ENCODE measurements around the gene HMOX2. TPM values are rescaled to one million over a fixed set of nuclear protein-coding genes. Genes with fewer than 3 reads are reported as not detected.
A peak's percentile ranks its signal among the peaks of the same experiment; 100 is the strongest.

Gene HMOX2
- total RNA-seq, 1 experiment from 2014 or later: 36.7 TPM

DNA sequence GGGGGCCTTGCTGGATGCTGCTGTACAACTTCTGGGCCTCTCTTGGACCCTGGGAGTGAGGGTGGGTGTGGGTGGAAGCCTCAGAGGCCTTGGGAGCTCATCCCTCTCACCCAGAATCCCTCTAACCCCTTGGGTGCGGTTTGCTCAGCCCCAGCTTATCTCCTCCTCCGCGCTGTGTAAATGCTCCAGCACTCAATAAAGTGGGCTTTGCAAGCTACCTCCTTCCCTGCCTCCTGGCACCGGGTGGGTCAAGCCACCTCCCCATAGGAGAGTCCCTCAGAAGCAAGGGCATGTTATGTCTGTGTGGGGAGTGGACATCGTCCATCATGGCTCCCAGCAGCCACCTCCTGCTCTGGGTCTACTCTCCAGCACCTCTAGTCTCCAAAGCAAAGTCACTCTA, 33.9 kb downstream of the HMOX2 start:
- TF ChIP-seq, protein P1, sequence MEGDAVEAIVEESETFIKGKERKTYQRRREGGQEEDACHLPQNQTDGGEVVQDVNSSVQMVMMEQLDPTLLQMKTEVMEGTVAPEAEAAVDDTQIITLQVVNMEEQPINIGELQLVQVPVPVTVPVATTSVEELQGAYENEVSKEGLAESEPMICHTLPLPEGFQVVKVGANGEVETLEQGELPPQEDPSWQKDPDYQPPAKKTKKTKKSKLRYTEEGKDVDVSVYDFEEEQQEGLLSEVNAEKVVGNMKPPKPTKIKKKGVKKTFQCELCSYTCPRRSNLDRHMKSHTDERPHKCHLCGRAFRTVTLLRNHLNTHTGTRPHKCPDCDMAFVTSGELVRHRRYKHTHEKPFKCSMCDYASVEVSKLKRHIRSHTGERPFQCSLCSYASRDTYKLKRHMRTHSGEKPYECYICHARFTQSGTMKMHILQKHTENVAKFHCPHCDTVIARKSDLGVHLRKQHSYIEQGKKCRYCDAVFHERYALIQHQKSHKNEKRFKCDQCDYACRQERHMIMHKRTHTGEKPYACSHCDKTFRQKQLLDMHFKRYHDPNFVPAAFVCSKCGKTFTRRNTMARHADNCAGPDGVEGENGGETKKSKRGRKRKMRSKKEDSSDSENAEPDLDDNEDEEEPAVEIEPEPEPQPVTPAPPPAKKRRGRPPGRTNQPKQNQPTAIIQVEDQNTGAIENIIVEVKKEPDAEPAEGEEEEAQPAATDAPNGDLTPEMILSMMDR (IDR thresholded peaks at IDR 0.05; ENCODE audit: insufficient read depth in 1 of 2, low read depth in 1 of 2, low read length in 1 of 2, severe bottlenecking in 1 of 2, unreplicated experiment in 1 of 2): no peak
- Mint-ChIP-seq H3K4me3 (ENCODE audit: unreplicated experiment) (no peak overlapping the region), H3K4me1 (ENCODE audit: low read depth, unreplicated experiment) (no peaks in the 10 kb centered on the region), H3K27ac (ENCODE audit: unreplicated experiment) (no peak overlapping the region), H3K36me3 (ENCODE audit: insufficient read depth, unreplicated experiment) (peaks cover 62% of the 10 kb centered on the region), H3K9me3 (ENCODE audit: unreplicated experiment) (no peaks in the 10 kb centered on the region), H3K27me3 (ENCODE audit: insufficient read depth, unreplicated experiment) (no peaks in the 10 kb centered on the region)
- Histone ChIP-seq H3K9me3 (no peaks in the 10 kb centered on the region), H3K27me3 (replicated peaks; ENCODE audit: control insufficient read depth, insufficient read depth, low read length) (no peaks in the 10 kb centered on the region), H3K4me3 (ENCODE audit: low read depth, low read length) (no peak overlapping the region), H3K4me1 (no peaks in the 10 kb centered on the region), H3K36me3 (ENCODE audit: control insufficient read depth, insufficient read depth, low read length) (peaks cover 5% of the 10 kb centered on the region)
- CTCF ChIA-PET: interaction anchor here (0.6 to 1.7 kb wide), 2 partner anchors 25 to 39 kb away, joined by 3 to 4 read pairs; no protein-coding TSS in a partner anchor
- POLR2A ChIA-PET: no interaction called here
- intact Hi-C loops (cut with micrococcal nuclease; ENCODE audit: unreplicated experiment): no loop called here
- no TSS peak for BruUV-seq (replicated peaks)
- DNase-seq: no peak

DNA sequence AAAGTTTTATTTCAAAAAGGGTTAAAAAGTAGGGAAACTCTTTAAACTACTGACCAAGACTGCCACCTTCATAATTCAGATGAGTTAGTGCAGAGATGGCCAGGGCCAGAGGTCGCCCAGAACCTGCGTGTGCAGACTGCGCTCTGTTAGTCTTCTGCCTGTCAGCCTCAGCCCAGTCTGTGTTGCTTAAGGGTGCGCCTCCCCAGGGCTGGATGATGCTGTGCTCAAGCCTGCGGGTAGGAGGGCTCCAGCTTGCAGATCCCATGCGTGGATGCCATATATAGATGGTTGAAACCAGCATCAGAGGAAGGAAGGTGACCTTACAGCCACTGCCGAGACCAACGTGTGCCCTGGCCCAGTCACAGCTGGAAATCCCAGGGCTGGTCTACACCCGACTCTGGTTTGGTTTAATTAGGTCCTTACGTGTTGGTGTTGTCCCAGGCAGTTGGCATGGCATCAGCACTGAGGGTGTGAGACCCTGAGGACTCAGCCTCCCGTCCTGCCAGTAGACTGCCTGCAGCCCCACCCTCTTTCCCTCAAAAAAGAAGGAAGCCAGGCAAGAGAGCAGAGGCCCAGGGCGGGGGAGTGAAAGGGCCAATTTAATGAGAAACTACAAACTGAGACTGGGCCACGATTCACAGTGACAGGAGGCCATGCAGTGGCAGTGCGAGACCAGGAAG, 34.7 kb downstream of the HMOX2 start:
- Mint-ChIP-seq H3K27ac (ENCODE audit: unreplicated experiment) (no peak overlapping the region), H3K4me1 (ENCODE audit: low read depth, unreplicated experiment) (no peaks in the 10 kb centered on the region)

DNA sequence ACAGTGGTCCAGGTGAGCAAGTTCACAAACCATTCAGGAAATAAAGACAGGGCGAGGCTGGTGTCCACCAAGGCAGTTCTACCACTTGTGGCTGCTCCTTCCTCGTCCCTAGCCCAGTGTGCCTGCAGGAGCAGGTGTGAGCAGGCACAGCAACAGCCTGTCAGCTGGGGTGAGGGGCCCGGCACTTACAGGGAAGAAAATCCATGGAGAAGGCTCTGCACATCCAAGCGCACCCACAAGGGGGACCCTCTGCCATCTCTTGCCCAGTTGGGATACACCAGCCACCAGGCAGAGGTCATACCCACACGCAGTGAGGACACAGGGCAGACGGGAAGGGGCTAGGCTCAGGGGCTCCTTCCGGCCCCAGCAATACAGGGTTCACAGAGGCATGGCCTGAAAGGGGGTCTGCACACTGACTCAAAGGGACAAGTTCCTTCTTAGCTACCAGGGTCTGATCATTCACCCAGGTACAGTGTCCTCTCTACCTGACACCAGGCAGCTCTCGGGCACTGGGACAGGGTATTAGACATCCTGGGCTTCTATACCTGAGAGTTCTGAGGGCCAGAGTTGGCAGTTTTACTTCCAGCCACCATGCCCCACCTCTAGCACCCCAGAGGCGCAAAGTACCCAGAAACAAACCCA, 35.4 kb downstream of the HMOX2 start:
- TF ChIP-seq, protein P1 (IDR thresholded peaks at IDR 0.05; ENCODE audit: insufficient read depth in 1 of 2, low read depth in 1 of 2, low read length in 1 of 2, severe bottlenecking in 1 of 2, unreplicated experiment in 1 of 2): peak; percentile 46 to 70
- no peaks in the 10 kb centered on the region for H3K9me3 ChIP-seq
- Mint-ChIP-seq H3K9me3 (ENCODE audit: unreplicated experiment) (no peaks in the 10 kb centered on the region), H3K4me1 (ENCODE audit: low read depth, unreplicated experiment) (no peaks in the 10 kb centered on the region), H3K27me3 (ENCODE audit: insufficient read depth, unreplicated experiment) (no peaks in the 10 kb centered on the region), H3K36me3 (ENCODE audit: insufficient read depth, unreplicated experiment) (peaks cover 59% of the 10 kb centered on the region), H3K4me3 (ENCODE audit: unreplicated experiment) (no peak overlapping the region), H3K27ac (ENCODE audit: unreplicated experiment) (no peak overlapping the region)
- ChIA-PET CTCF (interaction anchor here (0.7 kb wide), 1 partner anchor 27 kb away, joined by 3 read pairs; no protein-coding TSS in a partner anchor), POLR2A (no interaction called here)
- no peak overlapping the region for H3K4me3 ChIP-seq (ENCODE audit: low read depth, low read length)
- no peaks in the 10 kb centered on the region for H3K27me3 ChIP-seq (replicated peaks; ENCODE audit: control insufficient read depth, insufficient read depth, low read length)
- H3K4me1 ChIP-seq: no peaks in the 10 kb centered on the region
- peak; percentile 64 to 76 for DNase-seq
- intact Hi-C loops (cut with micrococcal nuclease; ENCODE audit: unreplicated experiment): loop anchor here (1.0 kb wide), 2 partner anchors 37 to 74 kb away; no protein-coding TSS in a partner anchor
- BruUV-seq (replicated peaks): TSS peak; percentile 54
- peaks cover 5% of the 10 kb centered on the region for H3K36me3 ChIP-seq (ENCODE audit: control insufficient read depth, insufficient read depth, low read length)

More for the DNA sequence above, 34.7 kb downstream of the HMOX2 start:
- no TSS peak for BruUV-seq (replicated peaks)
- POLR2A ChIA-PET: no interaction called here
- H3K27me3 Mint-ChIP-seq (ENCODE audit: insufficient read depth, unreplicated experiment): no peaks in the 10 kb centered on the region
- H3K36me3 Mint-ChIP-seq (ENCODE audit: insufficient read depth, unreplicated experiment): peaks cover 64% of the 10 kb centered on the region
- CTCF ChIA-PET: interaction anchor here (0.7 kb wide), 1 partner anchor 28 kb away, joined by 3 read pairs; no protein-coding TSS in a partner anchor
- Histone ChIP-seq H3K27me3 (replicated peaks; ENCODE audit: control insufficient read depth, insufficient read depth, low read length) (no peaks in the 10 kb centered on the region), H3K4me3 (ENCODE audit: low read depth, low read length) (no peak overlapping the region), H3K9me3 (no peaks in the 10 kb centered on the region), H3K36me3 (ENCODE audit: control insufficient read depth, insufficient read depth, low read length) (peaks cover 5% of the 10 kb centered on the region), H3K4me1 (no peaks in the 10 kb centered on the region)
- intact Hi-C loops (cut with micrococcal nuclease; ENCODE audit: unreplicated experiment): loop anchor here (1.0 kb wide), 2 partner anchors 37 to 74 kb away; no protein-coding TSS in a partner anchor
- DNase-seq: no peak
- TF ChIP-seq, protein P1 (IDR thresholded peaks at IDR 0.05; ENCODE audit: insufficient read depth in 1 of 2, low read depth in 1 of 2, low read length in 1 of 2, severe bottlenecking in 1 of 2, unreplicated experiment in 1 of 2): no peak
- H3K9me3 Mint-ChIP-seq (ENCODE audit: unreplicated experiment): no peaks in the 10 kb centered on the region
- H3K4me3 Mint-ChIP-seq (ENCODE audit: unreplicated experiment): no peak overlapping the region

Measured in Caco-2 (cell line).